OCI-LY7 (cell line): ENCODE data around the gene ARID5A. TPM values are rescaled to one million over a fixed set of nuclear protein-coding genes. Genes with fewer than 3 reads are reported as not detected.
"Not testable (repeated sequence)": the region's sequence is repeated elsewhere in the genome, so short reads cannot be mapped to it uniquely, and the experiment has no call there.

Experiments used
- BruUV-seq: library from RNA; stranded (reverse); fragments of 400-500 nt; replicated peaks from 2 replicates; lab custom pipeline; 2021; lab: Mats Ljungman, UMichigan
- CTCF ChIA-PET: fragments of 300-600 bp; sonication (Branson Sonifier 250); formaldehyde crosslinking; loops from one replicate; lab custom pipeline; 2022; ENCODE audit warnings: antibody characterized with exemption; ENCODE audit not compliant: unreplicated experiment; lab: Charles Lee
- POLR2A ChIA-PET: fragments of 300-600 bp; sonication (Branson Sonifier 250); formaldehyde crosslinking; loops from one replicate; lab custom pipeline; 2022; ENCODE audit warnings: antibody characterized with exemption; lab: Charles Lee
- DNase-seq: peaks from one replicate; pipeline ENCODE4 v3.0.0-alpha.2; 2015; ENCODE audit warnings: low spot score
- H2AFZ ChIP-seq: fragments of 200-600 bp; sonication (generic), shearing (Covaris generic); 2 replicates; pipeline ENCODE4 v1.6.1; 2014; ENCODE audit warnings: mild to moderate bottlenecking, antibody characterized with exemption, low read length, moderate library complexity
- H3K27ac ChIP-seq: fragments of 200-600 bp; sonication (generic); 2 replicates; pipeline ENCODE4 v1.5.1; 2014; ENCODE audit warnings: mixed run types, low read depth, mild to moderate bottlenecking, moderate library complexity, low read length, inconsistent platforms; ENCODE audit not compliant: poor library complexity, severe bottlenecking
- H3K36me3 ChIP-seq: fragments of 200-600 bp; sonication (generic); 2 replicates; pipeline ENCODE4 v1.6.1; 2014; ENCODE audit warnings: mild to moderate bottlenecking, antibody characterized with exemption, low read length, moderate library complexity, mixed read lengths; ENCODE audit not compliant: insufficient read depth
- H3K4me1 ChIP-seq: fragments of 200-600 bp; sonication (generic); 2 replicates; pipeline ENCODE4 v1.5.1; 2014; ENCODE audit warnings: mild to moderate bottlenecking, low read length; ENCODE audit not compliant: insufficient read depth, poor library complexity, severe bottlenecking
- H3K4me2 ChIP-seq: fragments of 200-600 bp; sonication (generic); 2 replicates; pipeline ENCODE4 v1.6.1; 2014; ENCODE audit warnings: mild to moderate bottlenecking, low read length
- H3K4me3 ChIP-seq: fragments of 200-600 bp; sonication (generic); 2 replicates; pipeline ENCODE4 v1.5.1; 2014; ENCODE audit warnings: mild to moderate bottlenecking, low read depth, low read length; ENCODE audit not compliant: poor library complexity, severe bottlenecking
- H3K79me2 ChIP-seq: fragments of 200-600 bp; sonication (generic); 2 replicates; pipeline ENCODE4 v1.6.1; 2016; ENCODE audit warnings: low read depth, mild to moderate bottlenecking, low read length, moderate library complexity, mixed read lengths; ENCODE audit not compliant: insufficient read depth
- H3K9me2 ChIP-seq: fragments of 200-600 bp; sonication (generic); 2 replicates; pipeline ENCODE4 v1.6.1; 2016; ENCODE audit warnings: mild to moderate bottlenecking, low read length, mixed read lengths; ENCODE audit not compliant: insufficient read depth
- H3K9me3 ChIP-seq: fragments of 200-600 bp; sonication (generic); 2 replicates; pipeline ENCODE4 v1.6.1; 2014; ENCODE audit warnings: mild to moderate bottlenecking, mixed run types, low read length, mixed read lengths
- H4K20me1 ChIP-seq: fragments of 200-600 bp; sonication (generic); 2 replicates; pipeline ENCODE4 v1.6.1; 2014; ENCODE audit warnings: mild to moderate bottlenecking, antibody characterized with exemption, low read length, moderate library complexity, mixed read lengths; ENCODE audit not compliant: insufficient read depth
- EZH2phosphoT487 ChIP-seq: fragments of 200-600 bp; sonication (generic); IDR thresholded peaks from 2 replicates; pipeline ENCODE4 v1.6.1; 2018; ENCODE audit warnings: low read depth, borderline replicate concordance, mild to moderate bottlenecking, mixed run types, antibody characterized with exemption, low read length, moderate library complexity, mixed read lengths
- intact Hi-C: fragments of 100-400 bp; cut with micrococcal nuclease; formaldehyde crosslinking; loops from one replicate; pipeline ENCODE4 v1.10.0; 2022; ENCODE audit not compliant: unreplicated experiment
- total RNA-seq, 2 experiments: library from RNA; depleted of rRNA in 1 of 2; stranded (reverse); fragments of >200 nt in 1 of 2; shearing (Covaris generic) in 1 of 2; gene quantifications; 2 replicates each; pipeline ENCODE4 v1.2.3, GENCODE V29; 2014 to 2022
- TF ChIP-seq, protein P1 (sequence below): fragments of 200-600 bp; sonication (generic); conservative IDR thresholded peaks from 2 replicates; pipeline ENCODE4 v1.5.1; 2014; ENCODE audit warnings: mild to moderate bottlenecking, antibody characterized with exemption, low read length, moderate library complexity, mixed read lengths

The ARID5A gene
- total RNA-seq, 2 experiments from 2014 or later = 4.4 to 6.0 TPM

DNA sequence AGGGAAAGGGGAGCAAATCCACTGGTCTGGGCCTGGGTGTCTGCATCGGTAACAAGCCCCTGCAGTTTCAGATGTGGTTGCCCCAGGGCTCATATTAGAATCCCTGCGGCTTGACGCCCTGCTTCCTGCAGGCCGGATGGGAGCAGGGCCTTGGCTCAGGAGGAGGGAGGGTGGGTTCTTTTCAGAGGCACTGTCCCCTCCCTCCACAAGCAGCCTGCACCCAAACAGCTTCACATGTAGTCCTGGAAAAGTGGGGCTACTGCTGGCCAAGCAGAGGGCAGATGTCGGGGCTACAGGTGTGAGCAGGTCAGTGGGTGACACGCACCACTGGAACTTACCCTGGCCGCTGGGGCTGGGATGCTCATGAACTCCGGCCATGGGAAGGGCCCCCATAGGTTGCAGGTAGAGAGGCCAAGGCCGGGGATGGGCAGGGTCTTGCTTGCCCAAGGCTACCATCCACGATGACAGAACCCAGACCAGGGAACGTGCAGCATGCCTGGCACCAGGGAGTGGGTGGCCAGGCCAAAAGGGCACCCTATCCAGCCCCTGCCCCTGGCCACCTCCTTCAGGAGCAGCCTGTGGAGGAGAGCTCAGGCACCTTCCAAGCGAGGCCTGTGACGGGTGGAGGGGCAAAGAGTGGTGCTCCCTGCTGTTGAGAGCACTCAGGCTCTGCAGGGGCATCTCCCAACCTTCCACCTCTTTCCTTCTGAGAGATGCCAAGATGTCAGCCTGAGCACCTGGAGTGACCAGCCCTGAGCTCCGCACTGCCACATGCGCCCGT, 16.8 kb downstream of the ARID5A start:
- no peaks in the 10 kb centered on the region for H4K20me1 ChIP-seq
- no peak overlapping the region for H3K27ac ChIP-seq
- POLR2A ChIA-PET = no interaction called here
- no TSS peak for BruUV-seq
- H3K4me2 ChIP-seq = no peak overlapping the region
- no peak overlapping the region for H2AFZ ChIP-seq
- CTCF ChIA-PET = interaction anchor here (1.0 kb wide), 1 partner anchor 43 kb away, joined by 3 read pairs; no protein-coding TSS in a partner anchor
- H3K36me3 ChIP-seq = no peaks in the 10 kb centered on the region
- TF ChIP-seq, protein P1, sequence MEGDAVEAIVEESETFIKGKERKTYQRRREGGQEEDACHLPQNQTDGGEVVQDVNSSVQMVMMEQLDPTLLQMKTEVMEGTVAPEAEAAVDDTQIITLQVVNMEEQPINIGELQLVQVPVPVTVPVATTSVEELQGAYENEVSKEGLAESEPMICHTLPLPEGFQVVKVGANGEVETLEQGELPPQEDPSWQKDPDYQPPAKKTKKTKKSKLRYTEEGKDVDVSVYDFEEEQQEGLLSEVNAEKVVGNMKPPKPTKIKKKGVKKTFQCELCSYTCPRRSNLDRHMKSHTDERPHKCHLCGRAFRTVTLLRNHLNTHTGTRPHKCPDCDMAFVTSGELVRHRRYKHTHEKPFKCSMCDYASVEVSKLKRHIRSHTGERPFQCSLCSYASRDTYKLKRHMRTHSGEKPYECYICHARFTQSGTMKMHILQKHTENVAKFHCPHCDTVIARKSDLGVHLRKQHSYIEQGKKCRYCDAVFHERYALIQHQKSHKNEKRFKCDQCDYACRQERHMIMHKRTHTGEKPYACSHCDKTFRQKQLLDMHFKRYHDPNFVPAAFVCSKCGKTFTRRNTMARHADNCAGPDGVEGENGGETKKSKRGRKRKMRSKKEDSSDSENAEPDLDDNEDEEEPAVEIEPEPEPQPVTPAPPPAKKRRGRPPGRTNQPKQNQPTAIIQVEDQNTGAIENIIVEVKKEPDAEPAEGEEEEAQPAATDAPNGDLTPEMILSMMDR = no peak
- no peak for TF ChIP-seq EZH2phosphoT487
- intact Hi-C loops = no loop called here
- DNase-seq = no peak
- H3K79me2 ChIP-seq = no peaks in the 10 kb centered on the region
- H3K9me2 ChIP-seq = no peaks in the 10 kb centered on the region
- no peak overlapping the region for H3K4me3 ChIP-seq
- no peaks in the 10 kb centered on the region for H3K9me3 ChIP-seq
- no peaks in the 10 kb centered on the region for H3K4me1 ChIP-seq

- H2AFZ ChIP-seq, DNase-seq, H3K4me3 ChIP-seq, POLR2A ChIA-PET, H3K36me3 ChIP-seq, BruUV-seq, H3K9me3 ChIP-seq, H4K20me1 ChIP-seq, H3K9me2 ChIP-seq, H3K79me2 ChIP-seq, H3K4me1 ChIP-seq, H3K27ac ChIP-seq: not testable (repeated sequence)
- intact Hi-C loops = loop anchor here (1.0 to 2.0 kb wide), 2 partner anchors 45 to 147 kb away; no protein-coding TSS in a partner anchor
- H3K4me2 ChIP-seq = 0 out of 2 replicates have a peak overlapping the region, but pooled peaks have one; percentile 38
- CTCF ChIA-PET = interaction anchor here (1.0 kb wide), 1 partner anchor 43 kb away, joined by 3 read pairs; no protein-coding TSS in a partner anchor
Measured at GRCh38 chr2:96553957-96554292, 17.4 kb downstream of the ARID5A start.

DNA sequence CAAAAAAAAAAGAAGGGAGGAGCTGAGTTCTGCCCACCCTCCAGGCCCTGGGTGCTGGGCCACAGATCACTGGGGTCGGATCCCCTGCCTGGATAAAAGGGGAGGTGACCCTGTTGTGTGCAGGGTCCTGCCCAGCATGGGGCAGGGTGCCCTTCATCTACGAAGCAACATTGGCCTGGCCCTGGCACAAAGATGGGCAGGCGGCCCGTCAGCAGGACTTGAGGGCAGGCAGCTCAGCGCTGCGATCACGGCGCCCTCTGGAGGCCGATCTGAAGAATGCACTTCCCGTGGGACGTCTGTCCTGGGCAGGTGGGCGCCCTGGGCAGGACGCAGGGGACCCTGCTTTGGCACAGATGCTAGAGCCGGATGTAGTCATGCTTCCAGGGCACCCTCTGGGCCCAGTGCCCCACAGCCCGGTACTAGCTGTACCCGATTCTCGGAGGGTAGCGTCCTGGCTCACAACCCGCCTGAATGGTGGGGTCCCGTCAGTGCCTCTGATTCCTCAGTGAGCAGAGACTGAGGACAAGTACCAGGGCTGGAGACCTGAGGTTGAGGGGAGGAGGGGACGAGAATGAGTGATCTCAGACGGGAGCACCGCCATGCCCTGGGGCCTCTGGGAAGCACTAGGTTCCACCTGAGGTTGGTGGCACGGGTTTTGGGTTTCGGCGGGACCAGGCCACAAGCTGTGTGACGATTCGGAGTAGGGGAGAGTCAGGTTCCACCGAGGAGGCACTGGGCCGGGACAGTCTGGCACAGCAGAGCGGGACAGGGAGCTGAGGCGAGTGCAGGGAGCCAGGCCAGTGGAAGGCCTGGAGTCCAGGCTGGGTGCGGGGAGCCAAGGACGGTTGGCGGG, 18.0 kb downstream of the ARID5A start:
- H3K4me2 ChIP-seq = peak overlapping the region; percentile 38; the same call in 1 of the 2 replicates
- no peaks in the 10 kb centered on the region for H3K36me3 ChIP-seq
- POLR2A ChIA-PET = no interaction called here
- H3K27ac ChIP-seq = no peak overlapping the region
- H3K9me2 ChIP-seq = no peaks in the 10 kb centered on the region
- peak; percentile 69 for DNase-seq
- BruUV-seq = no TSS peak
- CTCF ChIA-PET = interaction anchor here (0.5 to 1.0 kb wide), 2 partner anchors 29 to 44 kb away, joined by 3 read pairs; no protein-coding TSS in a partner anchor
- H3K79me2 ChIP-seq = no peaks in the 10 kb centered on the region
- H2AFZ ChIP-seq = no peak overlapping the region
- no peaks in the 10 kb centered on the region for H3K4me1 ChIP-seq
- H3K4me3 ChIP-seq = no peak overlapping the region
- H4K20me1 ChIP-seq = no peaks in the 10 kb centered on the region
- intact Hi-C loops = loop anchor here (1.0 to 2.0 kb wide), 2 partner anchors 45 to 148 kb away; no protein-coding TSS in a partner anchor
- H3K9me3 ChIP-seq = no peaks in the 10 kb centered on the region
- TF ChIP-seq EZH2phosphoT487 = no peak
- TF ChIP-seq, protein P1 = peak; percentile 91
